NCI-H1105 (cell line): ENCODE measurements around the gene ACSL5.
"Not testable (repeated sequence)": the region's sequence is repeated elsewhere in the genome, so short reads cannot be mapped to it uniquely, and the experiment has no call there.

Experiments used
- DNase-seq: peaks from one replicate; lab custom pipeline; 2025; lab: John Stamatoyannopoulos, UW

Gene ACSL5

DNA sequence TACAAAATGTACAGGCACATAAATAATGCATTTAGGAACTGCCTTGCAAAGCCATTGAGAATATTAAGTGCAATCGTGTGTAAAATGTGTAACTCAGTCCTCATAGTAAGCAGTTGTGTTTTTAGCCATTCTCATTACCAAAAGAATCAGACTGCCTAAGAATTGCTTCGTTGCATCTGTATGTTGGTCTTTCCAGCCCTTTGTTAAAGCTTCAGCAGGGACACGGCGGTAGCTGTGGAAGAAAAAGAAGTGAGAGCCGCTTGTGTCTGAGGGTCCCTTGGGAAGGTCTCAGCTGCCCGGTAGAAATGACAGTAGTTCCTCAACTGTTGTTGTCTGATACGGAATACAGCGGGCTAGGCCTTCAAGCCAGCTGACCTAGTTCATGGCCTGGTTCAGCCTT is 22.8 kb upstream of the ACSL5 start:
- no peak for DNase-seq

DNA sequence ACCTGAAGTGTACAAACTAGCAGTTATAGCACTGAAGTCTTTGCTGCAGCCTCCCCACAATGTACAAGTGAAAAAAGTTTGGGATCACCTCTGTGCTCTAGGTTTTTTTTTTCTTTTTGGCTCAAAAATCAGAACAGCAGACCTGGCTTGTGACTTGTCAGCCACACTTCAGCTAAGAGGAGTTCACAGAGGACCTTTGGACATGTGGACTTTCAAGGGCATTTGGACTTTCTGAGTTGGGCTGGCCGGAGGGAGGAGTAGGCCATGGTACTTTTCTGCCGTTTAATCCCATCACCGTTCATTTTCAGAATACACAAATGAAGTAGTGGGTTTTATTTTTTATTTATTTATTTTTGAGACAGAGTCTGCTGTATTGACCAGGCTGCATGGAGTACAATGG is 21.9 kb upstream of the ACSL5 start:
- no peak for DNase-seq

DNA sequence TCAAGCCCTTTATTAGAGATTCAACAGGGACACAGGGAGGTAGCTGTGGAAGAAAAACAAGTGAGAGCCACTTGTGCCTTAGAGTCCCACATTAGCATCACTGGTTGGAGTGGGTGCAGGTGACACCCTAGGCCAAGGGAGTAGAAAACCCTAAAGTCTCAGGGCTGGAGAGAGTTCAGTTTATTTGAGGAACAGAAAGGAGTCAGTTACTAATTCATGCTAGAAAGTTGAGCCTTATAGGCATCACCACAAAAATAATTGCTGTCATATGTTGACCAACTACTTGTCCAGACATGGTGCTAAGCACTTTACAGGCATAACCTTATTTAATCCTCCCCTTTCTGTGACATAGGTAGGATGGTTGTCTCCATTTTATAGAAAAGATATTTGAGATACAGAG is 20.9 kb upstream of the ACSL5 start:
- DNase-seq: no peak

GRCh38 chr10:112356686-112357085 is 17.2 kb upstream of the ACSL5 start:
- no peak for DNase-seq

DNA sequence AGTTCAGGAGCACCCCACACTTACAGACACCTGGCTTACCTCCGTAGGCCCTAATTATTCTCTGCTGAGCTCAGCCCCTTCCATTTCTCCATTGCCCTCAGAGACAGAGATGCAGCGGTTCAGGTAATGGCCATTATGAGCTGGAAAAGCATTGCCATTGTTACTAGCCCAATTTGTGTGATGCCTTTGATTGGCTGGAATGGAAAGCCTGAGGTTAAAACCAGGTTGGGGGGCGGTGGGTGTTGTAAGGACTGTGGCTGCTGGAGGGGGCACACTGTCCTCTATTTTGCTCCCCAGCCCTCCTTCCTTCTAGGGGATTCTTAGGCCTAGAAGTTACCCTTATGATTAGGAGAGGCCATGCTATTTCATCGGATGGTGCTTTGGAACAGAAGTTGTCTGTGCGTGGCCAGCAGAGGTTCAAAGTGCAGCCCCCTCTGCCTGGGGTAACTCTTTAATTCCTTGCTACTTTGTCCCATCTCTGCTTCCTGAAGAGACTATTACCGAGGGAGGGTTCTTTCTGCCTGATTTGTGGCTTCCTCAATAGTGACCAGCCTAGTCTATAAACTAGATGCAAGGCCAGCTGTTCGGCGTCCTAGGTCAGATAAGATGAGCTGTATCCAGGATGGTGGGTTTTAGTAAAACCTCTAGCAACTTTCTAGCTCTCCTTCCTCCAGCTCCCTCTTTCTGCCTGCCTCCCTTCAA is 14.2 kb upstream of the ACSL5 start:
- DNase-seq: no peak

GRCh38 chr10:112360308-112361270 is 13.3 kb upstream of the ACSL5 start:
- no peak for DNase-seq

- no peak for DNase-seq
Observed at GRCh38 chr10:112361951-112362751, 11.8 kb upstream of the ACSL5 start.

GRCh38 chr10:112362833-112363232 is 11.1 kb upstream of the ACSL5 start:
- no peak for DNase-seq

GRCh38 chr10:112363696-112364688 is 9.9 kb upstream of the ACSL5 start:
- DNase-seq: no peak

DNA sequence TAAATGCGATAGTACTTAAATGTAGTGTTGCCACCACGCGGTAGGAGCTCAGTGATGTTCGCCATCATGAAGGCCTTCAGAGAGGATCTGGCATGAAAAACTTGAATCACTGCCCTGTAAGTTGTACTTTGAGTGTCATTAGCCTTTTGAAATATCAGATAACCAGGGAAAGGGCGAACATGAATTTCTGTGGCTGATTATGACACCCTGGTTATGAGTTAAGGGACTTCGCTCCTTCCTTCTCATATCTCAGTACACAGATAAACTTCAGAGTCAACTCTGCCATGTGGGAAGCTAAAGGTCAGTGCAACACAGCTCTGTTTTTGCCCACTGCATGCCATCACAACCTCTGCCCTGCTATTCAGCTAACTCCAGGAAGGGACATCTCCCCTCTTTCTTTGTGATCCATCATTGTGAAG is 8.9 kb upstream of the ACSL5 start:
- DNase-seq: no peak

DNA sequence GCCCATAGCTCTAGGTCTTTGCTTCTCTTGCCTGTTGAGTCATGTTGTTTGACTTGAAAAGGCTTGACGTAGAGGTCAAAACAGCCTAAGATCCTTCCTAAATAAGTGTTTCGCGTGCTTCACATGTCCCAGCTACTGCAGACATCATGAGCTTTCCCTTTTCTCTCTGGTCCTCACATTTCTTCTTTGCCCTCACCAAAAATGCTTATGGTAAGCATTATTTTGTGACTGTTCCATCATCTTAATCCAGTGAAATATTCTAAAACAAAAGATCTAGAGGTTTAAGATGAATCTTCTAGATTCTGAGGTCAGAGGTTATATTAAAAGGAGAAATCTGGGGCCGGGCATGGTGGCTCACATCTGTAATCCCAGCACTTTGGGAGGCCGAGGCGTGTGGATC is 8.5 kb upstream of the ACSL5 start:
- no peak for DNase-seq

DNA sequence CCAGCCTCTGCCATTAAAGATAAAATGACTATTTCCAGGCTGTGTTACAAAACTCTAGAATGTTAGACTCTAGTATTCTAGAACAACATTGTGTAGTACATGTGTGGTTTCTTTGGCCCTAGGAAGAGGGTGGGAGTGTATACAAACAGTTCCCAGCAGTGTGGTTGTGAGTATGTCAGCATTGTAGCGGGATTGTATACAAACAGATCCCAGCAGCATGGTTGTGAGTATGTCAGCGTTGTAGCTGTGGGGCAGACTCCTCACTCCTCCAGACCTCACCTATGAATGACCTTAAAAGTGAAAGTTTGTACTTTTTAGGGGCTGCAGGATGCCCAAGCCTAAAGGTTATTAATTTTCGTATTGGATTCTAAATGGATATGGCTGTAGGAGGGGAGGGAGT is 6.9 kb upstream of the ACSL5 start:
- no peak for DNase-seq

DNA sequence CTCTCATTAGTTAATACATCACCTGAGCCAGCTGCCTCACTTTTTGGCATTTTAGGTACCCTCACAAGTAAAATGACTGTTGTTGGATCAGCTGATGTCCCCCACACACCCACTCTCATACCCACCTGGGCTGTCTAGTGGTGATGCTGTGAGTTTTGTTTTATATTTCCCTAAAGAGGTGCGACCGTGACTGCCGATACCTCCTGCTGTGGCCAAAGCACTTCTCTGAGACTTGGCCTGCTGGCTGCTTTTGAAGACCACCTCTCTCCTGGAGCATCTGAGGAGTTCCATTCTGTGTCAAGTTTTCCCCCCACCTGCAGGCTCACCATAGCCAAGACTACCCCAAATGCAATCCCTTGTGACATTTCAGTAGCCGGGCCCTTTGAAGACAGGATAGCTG is 6.4 kb upstream of the ACSL5 start:
- DNase-seq: no peak

DNA sequence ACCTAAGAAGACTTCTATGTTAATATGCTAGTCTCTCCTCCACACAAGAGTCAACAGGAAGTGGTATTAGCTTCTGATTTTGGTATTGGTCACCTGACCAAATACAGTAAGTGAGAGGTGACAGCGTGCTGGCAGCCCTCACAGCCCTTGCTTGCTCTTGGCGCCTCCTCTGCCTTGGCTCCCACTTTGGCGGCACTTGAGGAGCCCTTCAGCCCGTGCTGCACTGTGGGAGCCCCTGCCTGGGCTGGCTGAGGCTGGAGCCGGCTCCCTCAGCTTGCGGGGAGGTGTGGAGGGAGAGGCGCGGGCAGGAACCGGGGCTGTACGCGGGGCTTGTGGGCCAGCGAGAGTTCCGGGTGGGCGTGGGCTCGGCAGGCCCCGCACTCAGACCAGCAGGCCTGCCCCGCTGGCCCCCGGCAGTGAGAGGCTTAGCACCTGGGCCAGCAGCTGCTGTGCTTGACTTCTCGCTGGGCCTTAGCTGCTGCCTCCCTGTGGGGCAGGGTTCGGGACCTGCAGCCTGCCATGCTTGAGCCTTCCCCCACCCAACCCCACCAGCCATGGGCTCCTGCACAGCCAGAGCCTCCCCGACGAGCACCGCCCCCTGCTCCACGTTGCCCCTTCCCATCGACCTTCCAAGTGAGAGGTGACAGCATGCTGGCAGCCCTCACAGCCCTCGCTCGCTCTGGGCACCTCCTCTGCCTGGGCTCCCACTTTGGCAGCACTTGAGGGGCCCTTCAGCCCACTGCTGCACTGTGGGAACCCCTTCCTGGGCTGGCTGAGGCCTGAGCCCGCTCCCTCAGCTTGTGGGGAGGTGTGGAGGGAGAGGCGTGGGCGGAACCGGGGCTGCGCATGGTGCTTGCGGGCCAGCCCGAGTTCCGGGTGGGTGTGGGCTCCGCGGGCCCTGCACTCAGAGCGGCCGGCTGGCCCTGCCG is 4.2 kb upstream of the ACSL5 start:
- no peak for DNase-seq

DNA sequence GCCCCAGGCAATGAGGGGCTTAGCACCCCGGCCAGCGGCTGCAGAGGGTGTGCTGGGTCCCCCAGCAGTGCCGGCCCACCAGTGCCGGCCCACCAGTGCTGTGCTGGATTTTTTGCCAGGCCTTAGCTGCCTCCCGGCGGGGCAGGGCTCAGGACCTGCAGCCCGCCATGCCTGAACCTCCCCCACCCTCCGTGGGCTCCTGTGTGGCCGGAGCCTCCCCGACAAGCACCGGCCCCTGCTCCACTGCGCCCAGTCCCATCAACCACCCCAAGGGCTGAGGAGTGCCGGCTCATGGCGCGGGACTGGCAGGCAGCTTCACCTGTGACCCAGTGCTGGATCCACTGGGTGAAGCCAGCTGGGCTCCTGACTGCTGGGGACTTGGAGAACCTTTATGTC is 3.5 kb upstream of the ACSL5 start:
- DNase-seq: no peak

DNA sequence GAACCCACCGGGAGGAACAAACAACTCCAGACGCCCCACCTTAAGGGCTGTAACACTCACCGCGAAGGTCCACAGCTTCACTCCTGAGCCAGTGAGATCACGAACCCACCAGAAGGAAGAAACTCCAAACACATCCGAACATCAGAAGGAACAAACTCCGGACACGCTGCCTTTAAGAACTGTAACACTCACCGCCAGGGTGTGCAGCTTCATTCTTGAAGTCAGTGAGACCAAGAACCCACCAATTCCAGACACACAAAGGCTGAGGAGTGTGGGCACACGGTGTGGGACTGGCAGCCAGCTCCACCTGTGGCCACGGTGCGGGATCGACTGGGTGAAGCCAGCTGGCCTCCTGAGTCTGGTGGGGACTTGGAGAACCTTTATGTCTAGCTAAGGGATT is 2.6 kb upstream of the ACSL5 start:
- not testable (repeated sequence) for DNase-seq

GRCh38 chr10:112372182-112372810 is 1.6 kb upstream of the ACSL5 start:
- not testable (repeated sequence) for DNase-seq

DNA sequence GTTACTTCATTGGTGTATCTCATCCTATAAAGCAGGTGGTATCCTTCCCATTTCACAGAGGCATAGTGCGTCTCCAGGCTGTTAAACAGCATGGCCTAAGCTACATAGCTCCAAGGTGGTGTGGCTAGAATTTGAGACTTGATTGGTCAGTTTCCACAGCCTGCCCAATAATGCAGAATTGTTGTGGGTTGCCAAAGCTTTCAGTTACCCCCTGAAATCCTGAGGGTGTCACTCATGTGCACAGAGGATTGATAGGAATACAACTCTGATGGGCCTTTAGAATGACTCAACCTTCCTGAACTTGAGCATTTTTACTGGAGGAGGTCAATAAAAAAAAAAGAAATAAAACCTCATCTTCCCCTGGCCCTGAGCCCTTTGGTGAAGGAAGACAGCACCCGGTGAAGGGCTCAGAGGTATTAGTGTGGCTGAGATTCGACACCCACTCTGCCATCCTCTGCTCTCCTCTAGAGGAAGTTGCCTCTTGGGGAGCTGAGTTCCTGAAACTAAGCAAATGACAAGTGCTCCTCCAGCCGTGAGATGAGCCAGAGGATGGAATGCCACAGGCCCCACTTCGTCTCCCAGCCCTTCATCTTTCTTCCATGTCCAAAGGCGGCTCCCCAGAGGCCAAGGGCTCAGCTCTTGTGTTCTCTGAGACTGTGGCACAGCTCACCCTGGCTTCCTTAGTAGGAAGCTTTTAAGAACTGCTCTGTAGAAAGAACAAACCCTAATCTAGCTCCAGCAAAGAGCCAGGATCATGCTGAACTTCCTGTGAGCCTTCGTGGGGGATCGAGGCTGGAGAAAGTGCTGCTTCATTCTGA is 1.0 kb downstream of the ACSL5 start:
- no peak for DNase-seq
